NT2/D1 (cell line): ENCODE data around the gene CHST9.

ENCODE experiments used
- SUZ12 ChIP-seq: IDR thresholded peaks from 2 replicates; pipeline ENCODE4 v1.6.1; 2011; ENCODE audit not compliant: insufficient read length, insufficient read depth; ENCODE audit errors: extremely low read depth
- ZNF274 ChIP-seq: IDR thresholded peaks from 2 replicates; pipeline ENCODE4 v1.6.1; 2011; ENCODE audit warnings: mild to moderate bottlenecking, low read depth, low read length

GRCh38 chr18:26977781-26978180 is 207.3 kb downstream of the CHST9 start:
- TF ChIP-seq SUZ12 (no peak), ZNF274 (no peak)
